NCI-H526 (cell line): ENCODE measurements around the gene SRA1.

ENCODE experiments used
- DNase-seq, 2 experiments: peaks; one replicate each; lab custom pipeline; 2025; lab: John Stamatoyannopoulos, UW

Gene SRA1

GRCh38 chr5:140570488-140570887 is 13.2 kb upstream of the SRA1 start:
- no peak for DNase-seq

GRCh38 chr5:140570058-140570457 is 12.8 kb upstream of the SRA1 start:
- DNase-seq = no peak

GRCh38 chr5:140569197-140569596 is 11.9 kb upstream of the SRA1 start:
- no peak for DNase-seq

DNA sequence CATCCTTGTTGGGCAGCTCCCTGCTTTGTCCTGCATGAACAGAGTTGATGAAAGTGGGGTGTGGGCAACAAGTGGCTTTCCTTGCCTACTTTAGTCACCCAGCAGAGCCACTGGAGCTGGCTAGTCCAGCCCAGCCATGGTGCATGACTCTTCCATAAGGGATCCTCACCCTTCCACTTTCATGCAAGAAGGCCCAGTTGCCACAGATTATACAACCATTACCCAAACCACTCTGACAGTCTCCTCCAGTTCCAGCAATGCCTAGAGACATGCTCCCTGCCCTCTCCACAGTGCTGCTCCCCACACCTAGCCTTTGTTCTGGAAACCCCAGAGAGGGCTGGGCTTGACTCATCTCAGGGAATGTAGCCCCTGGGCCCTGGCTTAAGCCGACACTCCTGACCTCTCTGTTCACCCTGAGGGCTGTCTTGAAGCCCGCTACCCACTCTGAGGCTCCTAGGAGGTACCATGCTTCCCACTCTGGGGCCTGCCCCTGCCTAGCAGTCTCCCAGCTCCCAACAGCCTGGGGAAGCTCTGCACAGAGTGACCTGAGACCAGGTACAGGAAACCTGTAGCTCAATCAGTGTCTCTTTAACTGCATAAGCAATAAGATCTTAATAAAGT is 11.3 kb upstream of the SRA1 start:
- no peak for DNase-seq

DNA sequence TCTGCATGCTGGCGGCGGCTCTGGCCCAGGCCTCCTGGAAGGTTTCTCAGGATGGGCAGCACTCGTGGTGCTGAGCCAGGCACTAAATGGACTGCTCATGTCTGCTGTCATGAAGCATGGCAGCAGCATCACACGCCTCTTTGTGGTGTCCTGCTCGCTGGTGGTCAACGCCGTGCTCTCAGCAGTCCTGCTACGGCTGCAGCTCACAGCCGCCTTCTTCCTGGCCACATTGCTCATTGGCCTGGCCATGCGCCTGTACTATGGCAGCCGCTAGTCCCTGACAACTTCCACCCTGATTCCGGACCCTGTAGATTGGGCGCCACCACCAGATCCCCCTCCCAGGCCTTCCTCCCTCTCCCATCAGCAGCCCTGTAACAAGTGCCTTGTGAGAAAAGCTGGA is 10.6 kb upstream of the SRA1 start:
- no peak for DNase-seq

- DNase-seq = no peak
Observed at GRCh38 chr5:140567136-140567818, 10.0 kb upstream of the SRA1 start.

- no peak for DNase-seq
Observed at GRCh38 chr5:140566665-140567064, 9.4 kb upstream of the SRA1 start.

- no peak for DNase-seq
Observed at GRCh38 chr5:140565780-140566095, 8.5 kb upstream of the SRA1 start.

DNA sequence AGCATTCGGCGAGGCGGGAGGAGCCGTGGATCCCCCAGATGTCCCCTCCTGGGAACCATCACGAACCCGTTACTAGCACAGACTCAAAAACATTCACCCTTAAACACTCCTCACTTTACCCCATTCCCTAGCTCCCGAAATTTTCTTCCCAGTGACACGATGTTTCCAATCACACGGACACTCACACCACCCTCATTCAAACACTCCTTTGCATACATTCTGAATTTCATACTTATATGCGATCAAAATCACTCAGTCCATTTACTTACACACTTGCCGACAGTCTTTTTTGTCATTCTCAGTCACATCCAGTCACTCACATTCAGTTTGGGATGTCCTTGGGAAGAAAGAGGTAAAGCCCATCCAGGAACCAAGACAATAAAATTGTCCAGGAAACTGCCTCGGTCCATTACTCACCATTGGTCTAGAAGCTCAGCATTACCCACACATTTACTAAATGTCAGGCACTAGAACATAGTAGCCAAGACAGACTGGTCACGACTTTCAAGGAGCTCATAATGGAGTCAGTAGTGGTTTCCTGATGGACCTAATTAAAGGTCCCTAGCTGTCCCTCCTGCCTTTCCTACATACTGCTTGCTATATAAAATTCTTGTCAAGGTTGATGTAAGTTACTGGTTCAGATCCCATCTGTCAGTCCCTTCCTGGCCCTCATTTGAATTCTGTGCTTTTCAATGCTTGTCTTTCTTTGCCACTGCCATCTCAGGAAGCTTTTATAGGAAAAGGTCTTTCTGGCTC is 7.9 kb upstream of the SRA1 start:
- DNase-seq = no peak

- peak; percentile 97 to 98 for DNase-seq
Observed at GRCh38 chr5:140564196-140565023, 7.1 kb upstream of the SRA1 start, which contains the start of the genes APBB3 and SLC35A4. TSS of gene APBB3 (minus strand) at chr5:140564598. CDS start at chr5:140564245, 353 bp downstream. TSS of gene SLC35A4 (plus strand) at chr5:140564828. CDS start at chr5:140567170, 2,342 bp downstream.

GRCh38 chr5:140563596-140563995 is 6.3 kb upstream of the SRA1 start:
- DNase-seq = peak in 1 of 2 experiments; percentile 26

- no peak for DNase-seq
Observed at GRCh38 chr5:140561753-140562523, 4.7 kb upstream of the SRA1 start.

GRCh38 chr5:140560227-140560626 is 3.0 kb upstream of the SRA1 start:
- DNase-seq = no peak

DNA sequence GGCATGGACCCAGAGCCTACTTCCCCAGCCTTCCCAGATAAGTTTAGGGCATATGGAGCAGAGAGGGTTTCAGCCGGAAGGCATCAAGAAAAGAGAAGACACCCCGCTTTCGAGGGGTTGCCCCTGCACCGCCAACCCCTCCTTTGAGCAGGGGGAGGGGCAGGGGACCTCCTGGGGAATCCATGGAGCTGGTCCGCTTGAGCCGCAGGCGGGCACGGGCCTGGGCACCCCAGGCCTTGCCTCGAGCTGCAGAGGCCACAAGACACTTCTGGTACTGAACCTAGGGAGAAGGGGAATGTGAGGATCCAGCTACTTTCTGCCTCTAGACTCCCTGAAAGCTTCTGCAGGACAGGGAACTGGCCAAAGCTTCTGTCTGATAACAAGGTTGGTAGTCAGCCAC is 1.3 kb upstream of the SRA1 start:
- no peak for DNase-seq

DNA sequence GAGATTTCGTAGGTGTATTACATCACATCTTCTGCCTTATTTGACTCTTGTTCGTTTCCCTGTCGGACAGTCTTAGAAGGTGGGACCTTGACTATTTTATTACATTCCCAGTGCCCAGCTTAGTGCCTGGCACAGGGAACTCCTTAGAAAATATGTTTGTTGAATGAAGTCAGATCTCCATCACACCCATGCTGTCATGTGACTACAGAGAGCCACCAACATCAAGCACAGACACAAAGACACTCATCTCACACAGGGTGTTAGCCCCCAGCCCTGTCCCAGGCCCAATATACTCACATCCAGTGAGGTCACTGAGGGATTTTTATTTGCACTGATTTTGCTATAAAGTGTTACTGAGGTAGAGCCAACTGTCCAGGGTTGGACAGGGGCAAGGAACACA is 692 bp upstream of the SRA1 start:
- DNase-seq = no peak

DNA sequence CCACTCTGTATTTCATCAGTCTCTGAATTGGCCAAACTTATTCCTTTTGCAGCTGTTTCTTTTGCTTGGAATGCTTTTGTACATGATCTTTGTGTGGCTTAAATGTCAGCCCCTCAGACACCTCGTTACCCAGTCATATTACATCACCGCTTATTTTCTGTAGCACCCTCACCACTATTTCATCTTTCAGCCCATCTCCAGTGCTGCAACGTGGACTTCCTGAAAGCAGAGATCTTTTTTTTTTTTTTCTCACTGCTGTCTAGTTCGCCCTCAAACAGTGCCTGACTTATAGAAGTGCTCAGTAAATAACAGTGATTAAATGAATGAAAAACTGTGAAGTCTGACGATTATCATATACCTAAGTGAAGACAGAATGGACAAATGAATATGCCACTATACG is 835 bp downstream of the SRA1 start:
- DNase-seq = no peak

DNA sequence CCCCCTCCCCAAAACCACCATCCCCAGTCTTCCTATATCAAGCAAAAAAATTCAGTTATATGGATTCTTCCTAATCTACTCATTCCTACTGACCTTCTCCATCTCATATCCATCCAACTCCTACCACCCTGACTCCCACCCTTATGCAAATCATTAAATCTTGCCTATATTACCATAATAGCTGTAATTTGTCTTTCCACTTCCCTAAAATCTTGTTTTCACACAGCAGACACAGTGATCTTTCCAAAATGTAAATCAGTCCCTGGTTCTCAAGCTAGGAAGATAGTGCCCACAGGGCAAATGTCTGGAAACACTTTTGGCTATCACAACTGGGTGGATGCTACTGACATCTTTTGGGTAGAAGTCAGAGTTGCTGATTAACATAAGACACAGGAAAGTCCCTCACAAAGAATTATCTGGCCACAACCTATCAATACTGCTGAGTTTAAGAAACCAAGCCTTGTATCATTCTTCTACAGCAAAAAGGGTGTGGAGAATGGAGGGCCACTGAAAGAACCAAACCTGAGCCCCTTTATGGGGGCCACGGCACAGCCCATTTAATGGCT is 1.4 kb downstream of the SRA1 start:
- DNase-seq = no peak

GRCh38 chr5:140554454-140554853 is 2.8 kb downstream of the SRA1 start:
- no peak for DNase-seq

DNA sequence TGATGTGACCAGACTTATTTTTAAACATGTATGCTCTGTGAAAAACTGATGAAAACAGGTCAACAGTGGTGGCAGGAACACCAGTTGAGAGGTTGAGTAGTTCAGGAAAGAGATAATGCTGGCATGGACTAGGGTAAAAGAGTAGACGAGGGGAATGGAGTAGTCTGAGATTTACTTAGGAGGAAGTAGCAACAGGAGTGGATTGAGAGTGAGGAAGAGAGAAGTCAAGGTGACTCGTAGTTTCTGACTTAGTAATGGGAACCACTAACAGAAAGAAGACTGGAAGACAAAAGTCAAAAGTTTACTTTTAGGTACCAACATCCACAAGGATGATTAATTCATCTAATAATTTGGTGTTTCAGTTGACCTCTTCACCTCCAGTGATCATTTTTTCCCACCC is 3.6 kb downstream of the SRA1 start:
- no peak for DNase-seq

- no peak for DNase-seq
Observed at GRCh38 chr5:140551872-140552271, 5.4 kb downstream of the SRA1 start.
